ENCODE results near the gene RAB24.
"Not testable (repeated sequence)": the region's sequence is repeated elsewhere in the genome, so short reads cannot be mapped to it uniquely, and the experiment has no call there.

RAB24 gene

GRCh38 chr5:177293819-177294581 lies 9.5 kb downstream of the RAB24 start:
- no peak for DNase-seq
- no peak for ATAC-seq

GRCh38 chr5:177291735-177292134 lies 11.8 kb downstream of the RAB24 start:
- ATAC-seq (no peak), DNase-seq (no peak)

GRCh38 chr5:177290816-177291596 lies 12.5 kb downstream of the RAB24 start:
- no peak for DNase-seq
- ATAC-seq, result no peak

GRCh38 chr5:177288191-177288590 lies 15.3 kb downstream of the RAB24 start:
- DNase-seq (no peak), ATAC-seq (no peak)

- ATAC-seq, result no peak
- no peak for DNase-seq
Measured at GRCh38 chr5:177276886-177277285, 26.6 kb downstream of the RAB24 start.

- DNase-seq, result no peak
- no peak for ATAC-seq
Measured at GRCh38 chr5:177275883-177276282, 27.6 kb downstream of the RAB24 start.

- no peak for DNase-seq
- ATAC-seq, result no peak
Measured at GRCh38 chr5:177271113-177271512, 32.4 kb downstream of the RAB24 start.

- DNase-seq, result no peak
- ATAC-seq, result no peak
Measured at GRCh38 chr5:177270653-177271052, 32.9 kb downstream of the RAB24 start.

GRCh38 chr5:177269976-177270375 lies 33.5 kb downstream of the RAB24 start:
- ATAC-seq, result no peak
- no peak for DNase-seq

GRCh38 chr5:177269232-177269895 lies 34.2 kb downstream of the RAB24 start:
- ATAC-seq, result no peak
- no peak for DNase-seq

- ATAC-seq, result no peak
- DNase-seq, result no peak
Measured at GRCh38 chr5:177265395-177265794, 38.1 kb downstream of the RAB24 start.

GRCh38 chr5:177264178-177264577 lies 39.3 kb downstream of the RAB24 start:
- DNase-seq (no peak), ATAC-seq (no peak)

- no peak for DNase-seq
- no peak for ATAC-seq
Measured at GRCh38 chr5:177261510-177261909, 42.0 kb downstream of the RAB24 start.

- ATAC-seq, result no peak
- no peak for DNase-seq
Measured at GRCh38 chr5:177260961-177261360, 42.6 kb downstream of the RAB24 start.

GRCh38 chr5:177258711-177259110 lies 44.8 kb downstream of the RAB24 start:
- not testable (repeated sequence) for ATAC-seq, DNase-seq

- DNase-seq (no peak), ATAC-seq (no peak)
Measured at GRCh38 chr5:177256296-177256695, 47.2 kb downstream of the RAB24 start.

- DNase-seq (no peak), ATAC-seq (no peak)
Measured at GRCh38 chr5:177253252-177253651, 50.3 kb downstream of the RAB24 start.
